DND-41 (cell line): ENCODE results near the gene KY.

ENCODE experiments used
- CTCF ChIP-seq: IDR thresholded peaks from 2 replicates; pipeline ENCODE4 v1.5.1; 2012; ENCODE audit warnings: borderline replicate concordance, low read length, moderate library complexity, mild to moderate bottlenecking; ENCODE audit not compliant: poor library complexity, severe bottlenecking; ENCODE audit errors: extremely low read depth
- EZH2 ChIP-seq: IDR thresholded peaks from 3 replicates; pipeline ENCODE4 v1.6.1; 2012; ENCODE audit warnings: borderline replicate concordance, low read depth, mild to moderate bottlenecking, moderate library complexity, low read length, inconsistent platforms; ENCODE audit not compliant: severe bottlenecking

GRCh38 chr3:134693226-134693625, 42.4 kb upstream of the KY start:
- no peak for TF ChIP-seq CTCF
- no peak for TF ChIP-seq EZH2
